H9 (cell line): ENCODE results near the gene SULT1E1. TPM values are rescaled to one million over a fixed set of nuclear protein-coding genes. Genes with fewer than 3 reads are reported as not detected.

Experiments used
- DNase-seq: peaks from one replicate; pipeline ENCODE4 v3.0.0-alpha.2; 2017
- H2AFZ ChIP-seq: one replicate; pipeline ENCODE4 v1.6.1; 2013; ENCODE audit warnings: mild to moderate bottlenecking, low read length, control low read depth, moderate library complexity
- H2AK5ac ChIP-seq: 2 replicates; pipeline ENCODE4 v1.6.1; 2013; ENCODE audit warnings: low read length, control low read depth, mixed read lengths; ENCODE audit not compliant: insufficient read length
- H2BK120ac ChIP-seq: one replicate; pipeline ENCODE4 v1.6.1; 2013; ENCODE audit warnings: low read depth, mild to moderate bottlenecking, low read length, control low read depth, inconsistent platforms; ENCODE audit not compliant: poor library complexity, severe bottlenecking
- H2BK12ac ChIP-seq: 2 replicates; pipeline ENCODE4 v1.6.1; 2013; ENCODE audit warnings: low read length, control low read depth, mixed read lengths, low read depth; ENCODE audit not compliant: insufficient read length
- H2BK15ac ChIP-seq: 2 replicates; pipeline ENCODE4 v1.6.1; 2013; ENCODE audit warnings: low read depth, low read length, control low read depth
- H2BK20ac ChIP-seq: one replicate; pipeline ENCODE4 v1.6.1; 2013; ENCODE audit warnings: low read depth, mild to moderate bottlenecking, low read length, control low read depth, inconsistent platforms; ENCODE audit not compliant: poor library complexity, severe bottlenecking
- H2BK5ac ChIP-seq: 2 replicates; pipeline ENCODE4 v1.6.1; 2013; ENCODE audit warnings: low read length, control low read depth, mixed read lengths; ENCODE audit not compliant: insufficient read length
- H3K14ac ChIP-seq: 2 replicates; pipeline ENCODE4 v1.6.1; 2013; ENCODE audit warnings: low read length, control low read depth; ENCODE audit not compliant: insufficient read depth
- H3K18ac ChIP-seq: 2 replicates; pipeline ENCODE4 v1.6.1; 2013; ENCODE audit warnings: low read depth, mild to moderate bottlenecking, mixed read lengths, low read length, control low read depth; ENCODE audit not compliant: insufficient read length
- H3K23ac ChIP-seq: 2 replicates; pipeline ENCODE4 v1.6.1; 2013; ENCODE audit warnings: low read length, control low read depth, mixed read lengths, low read depth; ENCODE audit not compliant: insufficient read length
- H3K23me2 ChIP-seq: 2 replicates; pipeline ENCODE4 v1.6.1; 2013; ENCODE audit warnings: low read depth, mild to moderate bottlenecking, mixed read lengths, low read length, control low read depth; ENCODE audit not compliant: insufficient read length, poor library complexity, severe bottlenecking
- H3K27ac ChIP-seq: 2 replicates; pipeline ENCODE4 v1.5.1; 2013; ENCODE audit warnings: low read length, control low read depth, mixed read lengths, low read depth; ENCODE audit not compliant: insufficient read length
- H3K27me3 ChIP-seq: 2 replicates; pipeline ENCODE4 v1.6.1; 2013; ENCODE audit warnings: low read length, control low read depth, inconsistent platforms; ENCODE audit not compliant: insufficient read depth
- H3K4ac ChIP-seq: 2 replicates; pipeline ENCODE4 v1.6.1; 2013; ENCODE audit warnings: low read depth, mild to moderate bottlenecking, control low read depth, inconsistent platforms, low read length, moderate library complexity
- H3K4me1 ChIP-seq: 2 replicates; pipeline ENCODE4 v1.6.1; 2013; ENCODE audit warnings: low read length, control low read depth, inconsistent platforms; ENCODE audit not compliant: insufficient read depth
- H3K4me2 ChIP-seq: 2 replicates; pipeline ENCODE4 v1.6.1; 2013; ENCODE audit warnings: low read length, control low read depth, mixed read lengths; ENCODE audit not compliant: insufficient read length, insufficient read depth
- H3K56ac ChIP-seq: 2 replicates; pipeline ENCODE4 v1.6.1; 2013; ENCODE audit warnings: low read depth, mild to moderate bottlenecking, mixed read lengths, low read length, control low read depth; ENCODE audit not compliant: insufficient read length
- H3K79me1 ChIP-seq: 2 replicates; pipeline ENCODE4 v1.6.1; 2013; ENCODE audit warnings: low read depth, mild to moderate bottlenecking, moderate library complexity, low read length, control low read depth, inconsistent platforms; ENCODE audit not compliant: insufficient read depth, poor library complexity, severe bottlenecking
- H3K79me2 ChIP-seq: 2 replicates; pipeline ENCODE4 v1.6.1; 2013; ENCODE audit warnings: low read length, control low read depth, inconsistent platforms; ENCODE audit not compliant: insufficient read depth
- H3K9ac ChIP-seq: 2 replicates; pipeline ENCODE4 v1.6.1; 2013; ENCODE audit warnings: low read length, control low read depth, mixed read lengths; ENCODE audit not compliant: insufficient read length; ENCODE audit errors: extremely low read depth
- H3K9me3 ChIP-seq: one replicate; pipeline ENCODE4 v1.6.1; 2013; ENCODE audit warnings: low read depth, low read length, inconsistent platforms; ENCODE audit not compliant: control insufficient read depth
- H3T11ph ChIP-seq: one replicate; pipeline ENCODE4 v1.6.1; 2013; ENCODE audit warnings: mild to moderate bottlenecking, low read length, control low read depth, inconsistent platforms
- H4K20me1 ChIP-seq: one replicate; pipeline ENCODE4 v1.6.1; 2013; ENCODE audit not compliant: control insufficient read depth, insufficient read length, insufficient read depth
- H4K5ac ChIP-seq: 2 replicates; pipeline ENCODE4 v1.6.1; 2013; ENCODE audit warnings: low read depth, mild to moderate bottlenecking, mixed read lengths, low read length, control low read depth; ENCODE audit not compliant: insufficient read length
- H4K8ac ChIP-seq: replicated peaks from 2 replicates; pipeline ENCODE4 v1.6.1; 2013; ENCODE audit warnings: low read length, control low read depth, mixed read lengths, low read depth; ENCODE audit not compliant: insufficient read length
- H4K91ac ChIP-seq: 2 replicates; pipeline ENCODE4 v1.6.1; 2013; ENCODE audit warnings: low read depth, mild to moderate bottlenecking, moderate library complexity, mixed read lengths, low read length, control low read depth; ENCODE audit not compliant: insufficient read length
- H3K27ac Mint-ChIP-seq, 3 experiments: 2 replicates in 2 of 3; 3 replicates in 1 of 3; pipeline ENCODE4 v1.8.0; 2020 to 2021; ENCODE audit warnings: mixed read lengths in 3 of 3, mild to moderate bottlenecking in 1 of 3, moderate library complexity in 1 of 3
- H3K27me3 Mint-ChIP-seq: 2 replicates; pipeline ENCODE4 v1.8.0; 2021; ENCODE audit warnings: low read depth, mild to moderate bottlenecking, moderate library complexity, mixed read lengths
- H3K36me3 Mint-ChIP-seq, 3 experiments: 2 replicates in 2 of 3; 3 replicates in 1 of 3; pipeline ENCODE4 v1.8.0; 2020 to 2021; ENCODE audit warnings: low read depth in 3 of 3, mixed read lengths in 3 of 3; ENCODE audit not compliant: insufficient read depth in 1 of 3
- H3K4me1 Mint-ChIP-seq, 2 experiments: 2 replicates each; pipeline ENCODE4 v1.8.0; 2020; ENCODE audit warnings: mixed read lengths in 2 of 2
- H3K4me3 Mint-ChIP-seq, 2 experiments: 2 replicates in 1 of 2; 3 replicates in 1 of 2; pipeline ENCODE4 v1.8.0; 2020 to 2021; ENCODE audit warnings: mild to moderate bottlenecking in 2 of 2, mixed read lengths in 2 of 2, moderate library complexity in 1 of 2
- H3K9me3 Mint-ChIP-seq, 2 experiments: 2 replicates in 1 of 2; 3 replicates in 1 of 2; pipeline ENCODE4 v1.8.0; 2020; ENCODE audit warnings: mild to moderate bottlenecking in 2 of 2, mixed read lengths in 2 of 2, moderate library complexity in 1 of 2
- WGBS: extraction: QIAGEN DNeasy Blood & Tissue Kit; methylation state at CpG from one replicate; pipeline ENCODE4 v1.1.7; 2013; ENCODE audit warnings: missing lambda C conversion rate, low lambda C conversion rate, mixed read lengths; ENCODE audit not compliant: insufficient read length; ENCODE audit errors: extremely low coverage; 5-methylcytosine and 5-hydroxymethylcytosine counted together
- total RNA-seq: library from RNA; stranded (reverse); gene quantifications from 2 replicates; pipeline ENCODE4 v1.2.1, GENCODE V29; 2021
- TF ChIP-seq, protein P1 (sequence below): fragments of 200-600 bp; sonication (generic); conservative IDR thresholded peaks from 3 replicates; pipeline ENCODE4 v1.8.0; 2021; ENCODE audit warnings: antibody characterized with exemption, mild to moderate bottlenecking

The SULT1E1 gene
- total RNA-seq, 1 experiment from 2014 or later, result not detected

DNA sequence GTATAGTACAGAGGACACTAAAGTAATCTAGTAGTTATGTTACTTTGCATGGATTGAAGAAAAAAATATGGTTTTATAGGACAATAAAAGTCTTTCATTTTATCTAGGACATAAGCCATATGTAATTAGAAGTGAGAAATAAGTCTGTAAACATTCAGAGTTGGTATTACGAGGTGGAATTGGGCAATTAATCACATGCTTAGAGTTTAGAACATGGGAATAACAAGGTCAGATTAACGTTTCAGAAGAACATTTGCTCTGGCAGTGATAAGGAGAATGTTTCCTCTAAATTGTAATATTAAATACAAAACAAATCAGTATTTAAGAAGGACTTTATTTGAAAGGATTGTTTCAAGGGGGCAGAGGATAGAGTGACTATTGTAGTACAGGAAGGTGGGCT lies 15.6 kb upstream of the SULT1E1 start:
- Histone ChIP-seq H3K79me1 (no peaks in the 10 kb centered on the region), H3K27me3 (no peaks in the 10 kb centered on the region), H3K79me2 (no peaks in the 10 kb centered on the region), H3K23me2 (no peaks in the 10 kb centered on the region), H2BK15ac (no peak overlapping the region), H4K91ac (no peak overlapping the region), H2BK5ac (no peak overlapping the region), H3T11ph (no peak overlapping the region), H3K4me2 (no peak overlapping the region), H2BK12ac (no peak overlapping the region), H3K4me1 (no peaks in the 10 kb centered on the region), H3K14ac (no peak overlapping the region), H3K56ac (no peak overlapping the region), H4K8ac (no peak overlapping the region), H3K4ac (no peak overlapping the region), H2AK5ac (no peak overlapping the region), H2AFZ (no peak overlapping the region), H2BK120ac (no peak overlapping the region), H3K9ac (no peak overlapping the region), H3K27ac (no peak overlapping the region), H4K20me1 (no peaks in the 10 kb centered on the region), H3K23ac (no peak overlapping the region), H2BK20ac (no peak overlapping the region), H3K18ac (no peak overlapping the region), H4K5ac (no peak overlapping the region), H3K9me3 (no peaks in the 10 kb centered on the region)
- Mint-ChIP-seq H3K9me3 (peaks cover 2 to 6% of the 10 kb centered on the region in 2 experiments; a peak in 4 of 5 replicates), H3K27ac (no peak overlapping the region), H3K27me3 (no peaks in the 10 kb centered on the region; the same call in 1 of the 2 replicates), H3K36me3 (peaks cover 0 to 5% (median 3%) of the 10 kb centered on the region in 3 experiments; a peak in 4 of 7 replicates), H3K4me1 (peaks cover 3% of the 10 kb centered on the region in 2 experiments; a peak in 1 of 4 replicates), H3K4me3 (no peak overlapping the region)
- no peak for DNase-seq
- no CpG with 5 or more reads among the region's 2 CpGs for WGBS
- TF ChIP-seq, protein P1, sequence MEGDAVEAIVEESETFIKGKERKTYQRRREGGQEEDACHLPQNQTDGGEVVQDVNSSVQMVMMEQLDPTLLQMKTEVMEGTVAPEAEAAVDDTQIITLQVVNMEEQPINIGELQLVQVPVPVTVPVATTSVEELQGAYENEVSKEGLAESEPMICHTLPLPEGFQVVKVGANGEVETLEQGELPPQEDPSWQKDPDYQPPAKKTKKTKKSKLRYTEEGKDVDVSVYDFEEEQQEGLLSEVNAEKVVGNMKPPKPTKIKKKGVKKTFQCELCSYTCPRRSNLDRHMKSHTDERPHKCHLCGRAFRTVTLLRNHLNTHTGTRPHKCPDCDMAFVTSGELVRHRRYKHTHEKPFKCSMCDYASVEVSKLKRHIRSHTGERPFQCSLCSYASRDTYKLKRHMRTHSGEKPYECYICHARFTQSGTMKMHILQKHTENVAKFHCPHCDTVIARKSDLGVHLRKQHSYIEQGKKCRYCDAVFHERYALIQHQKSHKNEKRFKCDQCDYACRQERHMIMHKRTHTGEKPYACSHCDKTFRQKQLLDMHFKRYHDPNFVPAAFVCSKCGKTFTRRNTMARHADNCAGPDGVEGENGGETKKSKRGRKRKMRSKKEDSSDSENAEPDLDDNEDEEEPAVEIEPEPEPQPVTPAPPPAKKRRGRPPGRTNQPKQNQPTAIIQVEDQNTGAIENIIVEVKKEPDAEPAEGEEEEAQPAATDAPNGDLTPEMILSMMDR, result no peak
